ENCODE data around the gene MVB12A.

MVB12A gene

GRCh38 chr19:17431417-17431816 is 11.6 kb downstream of the MVB12A start:
- Histone ChIP-seq H3K79me2 (ENCODE audit: insufficient read depth, low read depth) (no peaks in the 10 kb centered on the region), H3K36me3 (ENCODE audit: insufficient read depth) (no peaks in the 10 kb centered on the region), H3K4me1 (ENCODE audit: low read depth, poor library complexity, severe bottlenecking) (peaks cover 7% of the 10 kb centered on the region), H3K4me3 (IDR thresholded peaks at IDR 0.05; ENCODE audit: insufficient read depth, low read depth, low read length) (no peak overlapping the region), H2AFZ (ENCODE audit: low read depth) (no peak overlapping the region), H3K27ac (no peak overlapping the region), H3K4me2 (no peak overlapping the region), H3K27me3 (ENCODE audit: insufficient read depth, low read depth) (peaks cover 5% of the 10 kb centered on the region), H3K9ac (no peak overlapping the region), H4K20me1 (ENCODE audit: insufficient read depth) (no peaks in the 10 kb centered on the region)
- TF ChIP-seq, protein P1, sequence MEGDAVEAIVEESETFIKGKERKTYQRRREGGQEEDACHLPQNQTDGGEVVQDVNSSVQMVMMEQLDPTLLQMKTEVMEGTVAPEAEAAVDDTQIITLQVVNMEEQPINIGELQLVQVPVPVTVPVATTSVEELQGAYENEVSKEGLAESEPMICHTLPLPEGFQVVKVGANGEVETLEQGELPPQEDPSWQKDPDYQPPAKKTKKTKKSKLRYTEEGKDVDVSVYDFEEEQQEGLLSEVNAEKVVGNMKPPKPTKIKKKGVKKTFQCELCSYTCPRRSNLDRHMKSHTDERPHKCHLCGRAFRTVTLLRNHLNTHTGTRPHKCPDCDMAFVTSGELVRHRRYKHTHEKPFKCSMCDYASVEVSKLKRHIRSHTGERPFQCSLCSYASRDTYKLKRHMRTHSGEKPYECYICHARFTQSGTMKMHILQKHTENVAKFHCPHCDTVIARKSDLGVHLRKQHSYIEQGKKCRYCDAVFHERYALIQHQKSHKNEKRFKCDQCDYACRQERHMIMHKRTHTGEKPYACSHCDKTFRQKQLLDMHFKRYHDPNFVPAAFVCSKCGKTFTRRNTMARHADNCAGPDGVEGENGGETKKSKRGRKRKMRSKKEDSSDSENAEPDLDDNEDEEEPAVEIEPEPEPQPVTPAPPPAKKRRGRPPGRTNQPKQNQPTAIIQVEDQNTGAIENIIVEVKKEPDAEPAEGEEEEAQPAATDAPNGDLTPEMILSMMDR (conservative IDR thresholded peaks at IDR 0.05; ENCODE audit: low read depth, low read length), result no peak

- Histone ChIP-seq H3K79me2 (ENCODE audit: insufficient read depth, low read depth) (no peaks in the 10 kb centered on the region), H3K4me2 (no peak overlapping the region), H2AFZ (ENCODE audit: low read depth) (no peak overlapping the region), H3K27ac (no peak overlapping the region), H3K27me3 (ENCODE audit: insufficient read depth, low read depth) (peaks cover 25% of the 10 kb centered on the region), H4K20me1 (ENCODE audit: insufficient read depth) (no peaks in the 10 kb centered on the region), H3K36me3 (ENCODE audit: insufficient read depth) (no peaks in the 10 kb centered on the region), H3K4me1 (ENCODE audit: low read depth, poor library complexity, severe bottlenecking) (no peaks in the 10 kb centered on the region), H3K4me3 (IDR thresholded peaks at IDR 0.05; ENCODE audit: insufficient read depth, low read depth, low read length) (no peak overlapping the region), H3K9ac (no peak overlapping the region)
- TF ChIP-seq, protein P1 (conservative IDR thresholded peaks at IDR 0.05; ENCODE audit: low read depth, low read length), result no peak
These were observed 15.4 kb downstream of the MVB12A start for GRCh38 chr19:17435218-17435617.

DNA sequence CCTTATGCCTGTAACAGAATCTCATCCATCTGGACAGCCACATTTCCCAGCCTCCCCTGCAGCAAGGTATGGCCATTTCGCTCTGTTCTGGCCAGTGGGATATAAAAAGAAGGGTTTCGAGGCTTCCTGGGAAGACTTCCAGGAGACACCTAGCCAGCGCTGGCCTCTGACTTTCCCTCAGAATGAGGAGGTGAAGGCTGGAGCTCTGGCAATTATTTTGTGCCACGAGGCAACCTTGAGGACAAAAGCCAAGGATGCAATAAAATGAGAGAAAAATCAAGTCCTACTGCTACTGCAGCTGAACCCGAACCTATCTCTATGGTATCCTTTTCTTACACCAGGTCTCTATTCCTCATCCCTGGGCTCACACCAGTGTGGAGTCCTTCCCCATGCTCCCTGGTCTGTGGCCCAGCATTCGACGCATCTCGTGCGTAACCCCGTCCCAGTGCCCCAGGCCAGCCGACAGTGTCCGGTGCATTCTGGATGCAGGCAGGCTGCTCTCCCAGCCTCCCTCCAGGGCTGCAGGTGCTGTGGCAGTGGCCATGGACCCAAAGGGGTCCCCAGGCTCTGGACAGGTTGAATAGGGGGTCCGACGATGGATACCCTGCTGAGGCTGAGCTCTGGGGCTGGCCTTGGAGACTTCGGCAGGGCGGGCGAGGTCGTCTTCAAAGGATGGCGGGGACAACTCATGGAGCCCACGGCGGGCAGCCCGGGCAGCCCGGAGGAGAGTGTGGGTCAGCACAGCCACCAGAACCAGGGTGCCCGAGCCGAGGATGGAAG is 16.4 kb downstream of the MVB12A start:
- no peaks in the 10 kb centered on the region for H3K79me2 ChIP-seq (ENCODE audit: insufficient read depth, low read depth)
- H4K20me1 ChIP-seq (ENCODE audit: insufficient read depth), result no peaks in the 10 kb centered on the region
- no peak overlapping the region for H3K4me2 ChIP-seq
- H3K4me1 ChIP-seq (ENCODE audit: low read depth, poor library complexity, severe bottlenecking), result no peaks in the 10 kb centered on the region
- TF ChIP-seq, protein P1 (conservative IDR thresholded peaks at IDR 0.05; ENCODE audit: low read depth, low read length), result no peak
- peaks cover 25% of the 10 kb centered on the region for H3K27me3 ChIP-seq (ENCODE audit: insufficient read depth, low read depth)
- H2AFZ ChIP-seq (ENCODE audit: low read depth), result no peak overlapping the region
- no peak overlapping the region for H3K27ac ChIP-seq
- H3K9ac ChIP-seq, result no peak overlapping the region
- no peak overlapping the region for H3K4me3 ChIP-seq (IDR thresholded peaks at IDR 0.05; ENCODE audit: insufficient read depth, low read depth, low read length)
- H3K36me3 ChIP-seq (ENCODE audit: insufficient read depth), result no peaks in the 10 kb centered on the region

DNA sequence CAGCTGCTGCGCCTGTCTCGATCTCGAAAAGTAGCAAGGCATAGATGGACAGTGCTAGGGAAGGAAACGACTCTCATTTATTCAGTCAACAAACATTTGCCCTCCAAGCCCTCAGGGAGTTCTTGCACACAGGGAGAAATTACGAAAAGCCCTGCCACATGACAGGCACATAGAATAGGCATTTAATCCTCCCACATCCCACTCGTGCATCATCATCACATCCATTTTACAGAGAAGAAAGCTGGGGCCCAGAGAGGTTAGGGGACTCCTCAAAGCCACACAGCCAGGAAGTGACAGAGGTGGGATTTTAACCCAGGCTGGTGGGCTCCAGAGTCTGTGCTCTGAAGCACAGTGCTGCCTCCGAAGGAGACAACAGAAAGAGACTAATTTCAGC is 17.0 kb downstream of the MVB12A start:
- Histone ChIP-seq H4K20me1 (ENCODE audit: insufficient read depth) (no peaks in the 10 kb centered on the region), H3K9ac (no peak overlapping the region), H3K4me1 (ENCODE audit: low read depth, poor library complexity, severe bottlenecking) (no peaks in the 10 kb centered on the region), H3K79me2 (ENCODE audit: insufficient read depth, low read depth) (no peaks in the 10 kb centered on the region), H3K27me3 (ENCODE audit: insufficient read depth, low read depth) (peaks cover 25% of the 10 kb centered on the region), H3K36me3 (ENCODE audit: insufficient read depth) (no peaks in the 10 kb centered on the region), H3K4me3 (IDR thresholded peaks at IDR 0.05; ENCODE audit: insufficient read depth, low read depth, low read length) (no peak overlapping the region), H2AFZ (ENCODE audit: low read depth) (no peak overlapping the region), H3K27ac (no peak overlapping the region), H3K4me2 (no peak overlapping the region)
- TF ChIP-seq, protein P1 (conservative IDR thresholded peaks at IDR 0.05; ENCODE audit: low read depth, low read length), result no peak
